GM19328 (cell line): ENCODE measurements around the gene BPI.
"Not testable (repeated sequence)": the region's sequence is repeated elsewhere in the genome, so short reads cannot be mapped to it uniquely, and the experiment has no call there.

Source experiments
- ATAC-seq: cut with Tn5 transposase; IDR thresholded peaks from one replicate; pipeline ENCODE4 v1.9.1; 2021; ENCODE audit warnings: mild to moderate bottlenecking, moderate library complexity; ENCODE audit not compliant: unreplicated experiment

The BPI gene

DNA sequence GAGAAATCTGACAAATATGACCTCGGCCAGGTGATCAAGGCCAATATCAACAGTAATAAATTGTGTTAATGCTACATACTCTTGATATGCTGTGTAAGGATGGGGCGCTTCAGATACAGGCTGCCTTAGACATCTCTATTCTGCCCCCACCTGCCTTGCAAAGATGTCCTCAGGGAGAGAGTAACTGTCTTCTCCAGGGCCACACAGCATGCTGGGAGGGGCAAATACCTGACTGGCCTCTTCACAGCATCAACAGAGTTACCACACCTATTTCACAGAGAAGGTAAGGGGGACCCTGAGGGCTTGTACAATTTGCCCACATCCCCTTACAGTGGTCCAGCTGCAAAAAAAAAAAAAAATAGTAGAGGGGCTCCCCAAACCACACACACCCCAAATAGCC, 26.3 kb upstream of the BPI start:
- no peak for ATAC-seq

DNA sequence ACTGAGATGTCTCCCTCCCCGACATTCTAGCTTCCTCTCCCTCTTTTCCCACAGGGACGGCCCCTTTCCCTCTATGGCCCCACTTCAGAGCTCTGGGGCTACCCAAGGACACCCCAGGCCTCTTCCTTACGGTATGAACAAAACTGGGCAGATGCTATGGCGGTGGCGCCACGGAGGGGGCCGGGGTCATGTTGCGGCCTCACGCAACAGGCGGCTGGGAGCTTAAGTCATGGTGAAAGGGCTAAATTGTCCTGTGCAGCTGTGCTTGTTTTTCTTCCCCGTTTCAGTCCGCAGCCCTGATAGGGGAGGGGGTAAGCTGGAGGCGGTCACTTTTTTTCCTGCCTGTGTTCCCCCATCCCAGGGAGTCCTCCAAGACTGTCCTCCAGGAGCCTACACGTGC, 25.8 kb upstream of the BPI start:
- ATAC-seq = no peak

DNA sequence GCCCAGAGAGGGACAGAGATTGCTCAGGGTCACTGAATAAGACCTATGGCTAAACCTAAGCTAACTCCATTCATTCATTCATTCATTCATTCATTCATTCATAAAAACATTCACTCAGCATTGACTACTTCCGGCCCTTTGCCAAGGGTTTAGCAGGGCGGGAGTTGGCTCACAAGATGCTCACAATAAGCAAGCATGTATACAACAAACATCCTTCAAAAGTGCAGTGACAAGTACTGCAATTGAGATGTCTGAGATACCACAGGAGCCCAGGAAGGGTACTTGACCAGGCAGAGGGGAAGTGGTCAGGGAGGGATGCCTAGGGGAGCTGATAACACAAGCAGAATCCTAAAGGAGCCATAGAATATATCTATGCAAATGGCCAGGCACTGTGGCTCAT, 25.2 kb upstream of the BPI start:
- ATAC-seq = no peak

DNA sequence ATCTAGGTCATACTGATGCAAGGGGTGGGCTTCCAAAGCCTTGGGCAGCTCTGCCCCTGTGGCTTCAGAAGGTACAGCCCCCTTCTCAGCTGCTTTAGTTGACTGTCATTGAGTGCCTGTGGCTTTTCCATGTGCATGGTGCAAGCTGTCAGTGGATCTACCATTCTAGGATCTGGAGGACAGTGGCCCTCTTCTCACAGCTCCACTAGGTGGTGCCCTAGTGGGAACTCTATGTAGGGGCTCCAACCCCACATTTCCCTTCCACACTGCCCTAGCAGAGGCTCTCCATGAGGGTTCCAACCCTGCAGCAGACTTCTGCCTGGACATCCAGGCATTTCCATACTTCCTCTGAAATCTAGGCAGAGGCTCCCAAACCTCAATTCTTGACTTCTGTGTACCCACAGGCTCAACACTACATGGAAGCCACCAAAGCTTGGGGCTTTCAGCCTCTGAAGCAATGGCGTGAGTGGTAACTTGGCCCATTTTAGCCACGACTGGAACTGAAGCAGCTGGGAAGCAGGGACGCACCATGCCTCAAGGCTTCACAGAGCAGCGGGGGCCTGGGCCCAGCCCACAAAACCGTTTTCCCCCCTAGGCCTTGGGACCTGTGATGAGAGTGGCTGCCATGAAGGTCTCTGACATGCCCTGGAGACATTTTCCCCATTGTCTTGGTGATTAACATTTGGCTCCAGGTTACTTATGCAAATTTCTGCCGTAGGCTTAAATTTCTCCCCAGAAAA, 22.6 kb upstream of the BPI start:
- ATAC-seq = not testable (repeated sequence)

DNA sequence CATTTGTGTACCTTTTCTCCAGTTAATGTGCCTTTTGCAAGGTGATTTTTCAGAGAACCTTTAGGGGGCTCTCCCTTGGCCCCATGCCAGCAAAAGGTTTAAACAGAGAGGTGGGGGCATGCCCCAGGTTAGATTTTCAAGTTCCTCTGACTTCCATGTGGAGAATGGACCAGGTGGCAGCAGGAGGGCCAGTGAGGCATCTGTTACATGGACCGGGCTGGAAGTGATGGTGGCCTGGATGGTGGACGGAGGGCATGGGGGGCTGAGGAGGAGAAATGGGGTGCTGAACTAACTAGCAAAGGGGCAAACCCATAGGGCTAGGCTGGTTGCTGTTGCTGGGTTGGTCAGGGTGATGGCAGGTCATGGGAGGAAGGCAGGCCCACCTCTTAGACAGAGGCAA, 20.7 kb upstream of the BPI start:
- ATAC-seq = no peak

DNA sequence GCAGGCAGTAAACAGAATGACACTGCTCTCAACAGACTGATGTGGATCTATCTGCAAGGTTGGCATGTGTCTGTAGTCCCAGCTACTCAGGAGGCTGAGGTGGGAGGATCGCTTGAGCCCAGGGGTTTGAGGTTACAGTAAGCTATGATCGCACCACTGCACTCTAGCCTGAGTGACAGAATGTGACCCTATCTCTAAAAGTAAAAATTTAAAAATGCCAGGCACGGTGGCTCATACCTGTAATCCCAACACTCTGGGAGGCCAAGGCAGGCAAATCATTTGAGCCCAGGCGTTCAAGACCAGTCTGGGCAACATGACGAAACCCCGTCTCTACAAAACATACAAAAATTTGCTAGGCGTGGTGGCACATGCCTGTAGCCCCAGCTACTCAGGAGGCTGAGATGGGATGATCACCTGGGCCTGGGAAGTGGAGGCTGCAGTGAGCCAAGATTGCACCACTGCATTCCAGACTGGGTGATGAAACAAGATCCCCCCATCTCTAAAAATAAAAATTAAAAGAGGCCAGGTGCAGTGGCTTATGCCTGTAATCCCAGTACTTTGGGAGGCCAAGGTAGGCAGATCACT, 19.8 kb upstream of the BPI start:
- not testable (repeated sequence) for ATAC-seq

DNA sequence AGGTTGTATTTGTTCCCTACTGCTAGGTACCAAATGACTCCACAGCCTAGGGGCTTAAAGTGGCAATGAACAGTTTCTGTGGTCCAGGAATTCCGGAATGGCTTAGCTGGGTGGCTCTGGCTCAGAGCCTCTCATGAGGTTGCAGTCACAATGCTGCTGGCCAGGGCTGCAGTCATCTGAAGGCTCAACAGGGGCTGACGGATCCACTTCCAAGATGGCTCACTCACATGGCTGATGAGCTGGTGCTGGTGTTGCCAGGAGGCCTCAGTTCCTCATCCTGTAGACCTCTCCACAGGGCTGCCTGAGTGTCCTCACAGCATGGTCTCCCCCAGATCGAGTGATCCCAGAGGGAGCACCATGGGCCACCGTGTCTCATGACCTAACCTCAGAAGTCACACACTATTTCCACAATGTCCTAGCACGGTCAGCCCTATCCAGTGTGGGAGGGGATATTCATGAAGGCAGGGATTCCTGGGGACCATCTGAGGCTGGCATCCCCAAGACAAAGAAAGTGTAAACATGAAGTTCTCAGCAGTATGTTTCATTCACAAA, 19.0 kb upstream of the BPI start:
- no peak for ATAC-seq

DNA sequence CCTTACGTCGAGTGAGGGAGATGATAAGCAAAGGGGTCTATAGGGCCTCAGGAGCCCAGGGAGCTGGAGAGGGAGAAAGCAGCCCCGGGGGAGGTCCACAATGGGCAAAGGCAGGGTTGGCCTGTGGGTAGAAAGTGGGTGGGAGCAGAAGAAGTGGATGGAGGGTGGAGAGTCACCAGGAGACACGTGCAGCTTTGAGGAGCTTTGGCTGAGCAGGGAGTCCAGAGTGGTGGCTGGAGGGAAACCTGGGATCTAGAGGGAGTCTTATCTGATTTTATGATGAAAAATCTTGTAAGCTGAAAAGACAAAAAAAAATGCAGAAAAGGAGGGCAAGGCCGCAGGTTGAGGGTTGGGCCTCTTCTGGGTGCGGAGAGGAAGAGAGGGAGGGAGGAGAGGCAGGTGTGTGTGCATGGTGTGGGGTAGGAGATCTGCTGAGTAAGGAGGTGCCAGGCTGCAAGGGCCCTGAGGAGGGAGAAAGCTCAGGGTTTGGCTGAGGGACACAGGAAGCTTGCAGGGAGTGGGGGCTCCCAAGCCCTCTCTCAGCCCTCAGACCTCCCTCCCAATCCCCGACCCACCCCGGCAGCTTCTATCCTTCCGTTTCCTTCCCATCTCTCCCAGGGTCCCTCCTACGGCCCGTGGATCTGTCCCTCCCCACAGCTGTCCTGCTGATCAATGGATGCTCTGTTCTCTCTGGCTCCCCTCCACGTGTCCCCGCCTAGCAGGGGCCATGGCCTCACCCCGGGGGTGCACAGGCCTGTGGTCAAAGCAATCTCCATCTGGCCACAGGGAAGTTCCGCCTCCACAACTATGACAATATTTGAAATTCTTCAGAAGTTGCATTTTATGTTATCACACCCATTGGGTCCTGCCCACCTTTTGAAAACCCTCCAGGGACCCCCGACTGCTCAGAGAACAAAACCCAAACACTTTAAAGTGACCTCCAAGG, 17.1 kb upstream of the BPI start:
- no peak for ATAC-seq

DNA sequence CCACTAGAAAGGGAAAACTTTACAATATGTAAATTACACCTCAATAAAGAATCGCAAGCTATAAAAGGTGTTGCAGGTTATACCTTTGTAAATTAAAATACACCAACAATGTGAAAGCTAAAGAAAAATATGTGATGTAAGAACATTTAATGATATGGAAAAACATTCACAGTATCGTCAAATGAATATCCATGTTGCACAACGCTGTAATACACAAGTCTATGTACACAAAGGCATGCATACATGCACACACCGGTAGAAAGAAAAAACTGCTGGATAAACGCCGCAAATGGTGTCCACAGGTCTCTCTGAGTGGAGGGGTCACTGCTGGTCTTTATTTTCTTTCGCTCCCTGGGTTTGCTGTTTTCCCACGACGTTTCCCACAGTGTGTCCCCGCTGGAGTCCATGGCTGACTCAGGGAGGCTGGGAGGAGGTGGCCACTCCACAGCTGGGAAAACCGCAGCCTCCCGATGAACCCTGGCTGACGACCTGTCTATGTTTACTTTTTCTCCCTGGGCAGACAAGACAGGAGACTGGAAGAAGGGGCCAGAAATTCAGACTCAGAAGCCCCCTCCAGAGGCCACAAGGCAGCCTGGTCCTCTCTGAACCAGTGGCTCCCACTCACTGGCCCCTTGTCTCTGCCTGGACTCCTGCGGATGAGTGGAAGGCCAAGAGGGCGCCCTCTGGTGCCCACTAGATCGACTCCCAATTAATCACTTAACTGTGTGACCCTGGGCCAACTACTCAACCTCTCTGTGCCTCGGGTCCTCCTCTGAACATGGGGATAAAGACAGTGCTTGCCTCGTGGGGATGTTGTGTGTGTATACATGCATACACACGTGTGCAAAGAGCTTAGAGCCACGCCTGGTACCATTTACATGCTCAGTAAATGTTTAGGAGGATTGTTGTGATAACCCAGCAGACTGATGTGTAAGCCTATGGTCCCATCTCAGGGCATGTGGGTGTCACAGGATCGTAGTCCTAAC, 12.8 kb upstream of the BPI start:
- ATAC-seq = no peak

DNA sequence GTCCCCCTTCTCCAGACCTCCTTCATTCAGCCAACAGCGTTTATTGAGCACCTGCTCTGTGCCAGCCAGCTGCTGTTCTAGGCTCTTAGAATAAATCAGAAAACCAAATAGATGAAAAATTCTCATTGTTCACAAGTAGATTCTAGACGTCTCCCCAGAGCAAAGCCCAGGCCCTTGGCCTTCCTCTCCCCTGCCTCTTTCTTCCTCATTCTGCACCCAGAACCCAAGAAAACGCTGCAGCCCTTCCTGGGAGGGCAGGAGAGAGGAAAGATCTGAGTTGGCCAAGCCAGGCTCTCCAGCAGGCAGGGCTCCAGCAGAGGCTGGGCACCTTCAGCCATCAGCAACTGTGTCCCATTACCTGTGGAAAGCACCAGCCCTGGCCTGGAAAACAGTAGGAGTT, 12.0 kb upstream of the BPI start:
- ATAC-seq = no peak

DNA sequence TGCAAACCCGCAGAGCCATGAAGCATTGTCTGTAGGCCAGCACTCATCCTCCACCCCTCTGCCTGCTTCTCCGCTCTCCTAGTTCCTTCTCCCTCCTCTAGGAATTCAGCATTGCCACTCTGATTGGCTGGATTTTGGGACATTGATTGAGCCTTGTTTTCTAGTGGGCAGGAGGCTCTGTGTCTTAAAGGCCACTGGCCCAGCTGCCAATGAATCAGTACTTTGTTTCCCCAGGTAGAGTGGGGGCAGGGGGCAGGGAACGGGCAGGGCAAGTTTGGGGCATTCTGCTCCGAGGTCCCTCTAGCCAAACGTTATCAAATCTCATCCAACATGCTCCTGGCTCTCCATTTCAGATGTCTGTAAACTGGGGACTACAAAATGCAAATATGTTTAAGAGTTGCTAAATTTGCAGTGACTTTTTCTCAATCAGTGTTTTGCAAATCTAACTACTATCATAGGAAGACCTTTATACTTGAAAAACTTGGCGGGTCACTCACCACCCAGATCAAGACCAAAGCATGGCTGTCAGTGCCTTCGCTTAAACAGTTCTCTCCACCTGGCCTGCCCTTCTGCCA, 10.4 kb upstream of the BPI start:
- no peak for ATAC-seq

DNA sequence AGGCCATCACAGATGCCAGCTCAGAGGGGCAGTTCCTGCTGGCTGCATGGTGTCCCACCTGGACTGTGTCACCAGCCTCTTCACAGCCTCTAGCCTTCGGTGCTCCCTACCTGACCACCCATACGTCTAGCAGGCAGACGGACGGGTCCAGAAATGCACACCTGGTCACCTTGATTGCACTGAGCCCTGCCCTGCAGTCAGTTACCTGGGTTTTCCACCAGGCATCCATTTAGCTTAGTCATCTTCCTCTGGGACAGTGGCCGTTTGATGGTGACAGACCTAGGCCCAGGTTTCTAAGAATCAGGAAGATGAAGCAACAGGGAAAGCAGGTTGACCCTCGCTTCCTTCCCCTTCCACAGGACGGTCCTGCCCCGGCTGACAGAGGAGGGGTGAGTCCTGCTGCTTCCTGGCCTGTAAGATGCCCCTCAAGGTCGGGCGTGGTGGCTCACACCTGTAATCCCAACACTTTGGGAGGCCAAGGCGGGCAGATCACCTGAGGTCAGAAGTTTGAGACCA, 9.8 kb upstream of the BPI start:
- no peak for ATAC-seq

DNA sequence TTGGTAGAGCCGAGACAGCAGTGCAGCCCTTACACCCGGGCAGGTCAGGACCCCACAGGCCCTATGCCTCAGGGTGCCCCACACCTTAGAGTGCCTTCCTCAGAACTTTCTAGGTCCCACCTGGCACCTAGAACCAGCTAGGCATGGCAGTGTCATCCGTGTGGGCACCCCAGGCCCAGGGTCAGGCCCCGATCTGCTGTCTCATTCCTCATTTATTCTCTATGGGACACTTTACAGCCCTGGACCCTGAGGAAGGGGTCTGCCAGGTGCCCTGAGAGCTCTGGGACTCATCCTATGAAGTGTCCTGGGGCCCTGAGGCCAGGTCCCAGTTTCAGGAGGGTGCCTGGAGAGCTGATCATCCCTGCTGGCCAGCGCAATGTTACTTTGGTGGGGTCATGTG, 8.1 kb upstream of the BPI start:
- no peak for ATAC-seq

DNA sequence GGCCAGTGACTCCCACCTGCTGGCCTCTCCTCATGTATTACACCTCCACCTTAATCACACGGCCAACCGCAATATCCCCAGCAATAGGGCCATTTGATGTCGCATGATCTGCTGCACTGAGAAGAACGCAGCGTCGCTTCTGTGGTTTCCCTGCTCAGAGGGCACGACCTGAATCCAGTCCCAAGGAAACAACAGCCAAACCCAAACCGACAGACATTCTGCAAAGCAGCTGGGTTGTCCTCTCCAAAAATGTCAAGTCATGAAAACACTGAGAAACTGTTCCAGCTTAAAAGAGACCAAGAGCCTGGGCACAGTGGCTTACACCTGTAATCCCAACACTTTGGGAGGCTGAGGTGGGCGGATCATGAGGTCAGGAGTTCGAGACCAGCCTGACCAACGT, 7.5 kb upstream of the BPI start:
- no peak for ATAC-seq

DNA sequence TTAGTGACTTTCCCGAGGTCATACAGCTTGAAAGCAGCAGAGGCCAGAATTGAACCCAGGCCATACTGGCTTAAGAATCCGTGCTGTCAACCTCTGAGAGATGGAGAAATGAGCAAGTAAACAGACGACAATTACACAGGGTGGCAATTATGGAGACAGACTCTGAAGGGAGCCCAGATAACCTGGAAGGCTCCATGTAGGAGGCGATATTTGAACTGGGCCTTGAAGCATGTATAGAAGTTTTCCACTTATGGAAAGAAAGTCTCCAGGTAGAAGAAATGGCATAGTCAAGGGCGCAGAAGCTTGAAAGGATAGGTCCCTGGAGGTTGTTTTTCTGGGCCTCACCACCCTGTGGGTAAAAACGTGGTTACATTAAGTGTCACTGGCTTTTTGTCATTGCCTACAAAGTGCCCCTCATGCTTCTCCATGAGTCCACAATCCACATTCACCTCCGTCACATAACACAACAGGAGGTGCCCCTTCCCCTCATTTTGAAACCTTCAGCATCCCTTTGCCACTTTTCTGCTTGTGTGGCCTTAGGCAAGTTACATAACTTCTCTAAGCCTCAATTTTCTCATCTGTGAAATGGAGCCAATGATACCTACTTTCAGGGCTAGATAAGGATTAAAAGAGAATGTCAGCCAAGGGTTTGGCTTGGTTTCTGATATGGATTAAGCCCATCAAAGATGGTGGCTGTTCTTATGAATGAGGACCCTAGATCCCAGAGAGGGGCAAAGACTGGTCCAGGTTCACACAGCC, 5.9 kb upstream of the BPI start:
- no peak for ATAC-seq

DNA sequence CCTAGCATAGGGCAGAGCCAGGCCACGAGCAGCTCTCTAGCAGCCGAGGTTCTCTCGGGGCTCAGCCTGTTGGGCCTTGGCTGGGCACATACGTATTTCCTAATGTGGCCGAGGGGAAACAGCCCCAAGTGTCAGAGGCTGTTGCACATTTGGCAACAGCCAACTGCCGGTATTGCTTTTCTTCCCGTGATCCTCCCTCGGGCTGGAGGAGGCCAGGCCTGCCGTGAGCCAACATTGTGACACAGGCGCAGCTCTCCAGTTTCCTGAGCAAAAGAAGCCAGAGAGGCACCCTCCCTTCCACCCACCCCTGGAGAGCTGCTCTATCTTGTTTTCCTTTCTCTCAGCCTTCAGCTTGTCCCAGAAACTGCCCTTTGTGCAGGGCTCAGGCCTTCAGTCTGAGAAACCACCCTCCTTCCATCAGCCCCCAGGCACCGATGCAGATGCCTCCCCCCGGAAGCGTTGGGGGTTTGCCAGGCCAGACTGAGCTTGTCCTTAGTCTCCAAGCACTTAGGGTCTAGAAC, 5.1 kb upstream of the BPI start:
- ATAC-seq = no peak

DNA sequence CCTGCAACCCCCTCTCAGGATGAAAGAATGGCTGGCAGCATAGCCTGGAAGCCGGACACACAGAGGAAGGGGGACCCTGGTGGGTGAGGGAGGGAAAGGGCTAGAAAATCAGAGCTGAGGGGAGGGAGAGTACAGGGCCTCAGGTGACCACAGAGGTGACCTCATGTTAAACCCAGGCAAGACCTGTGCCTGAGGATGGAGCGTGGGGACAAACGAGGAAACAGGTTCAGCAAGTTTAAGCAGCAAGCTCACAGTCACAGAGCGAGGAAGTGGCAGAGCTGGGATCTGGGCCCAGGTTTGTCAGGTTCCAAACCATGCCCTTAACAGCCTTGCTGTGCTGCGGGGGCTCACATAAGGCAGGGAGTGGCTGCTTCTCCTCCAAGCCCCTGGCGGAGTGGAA, 4.0 kb upstream of the BPI start:
- no peak for ATAC-seq

DNA sequence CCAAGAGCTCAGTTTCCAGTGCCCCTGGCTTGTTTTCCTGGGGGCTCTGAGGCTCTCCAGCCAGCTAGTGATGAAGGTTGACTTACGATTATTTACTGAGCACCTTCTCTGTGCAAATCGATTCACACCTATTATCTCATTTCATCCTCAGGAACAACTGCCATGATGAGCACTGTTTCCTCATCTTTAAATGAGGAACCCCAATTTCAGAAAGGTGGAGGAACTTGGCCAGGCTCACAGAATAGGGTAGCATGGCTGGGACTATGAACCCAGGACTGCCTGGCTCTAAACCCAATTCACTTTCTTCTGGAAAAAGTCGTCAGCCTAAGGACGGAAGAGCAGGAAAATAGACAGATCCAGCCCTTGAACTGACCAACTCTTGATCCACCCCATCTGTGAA, 3.5 kb upstream of the BPI start:
- no peak for ATAC-seq

DNA sequence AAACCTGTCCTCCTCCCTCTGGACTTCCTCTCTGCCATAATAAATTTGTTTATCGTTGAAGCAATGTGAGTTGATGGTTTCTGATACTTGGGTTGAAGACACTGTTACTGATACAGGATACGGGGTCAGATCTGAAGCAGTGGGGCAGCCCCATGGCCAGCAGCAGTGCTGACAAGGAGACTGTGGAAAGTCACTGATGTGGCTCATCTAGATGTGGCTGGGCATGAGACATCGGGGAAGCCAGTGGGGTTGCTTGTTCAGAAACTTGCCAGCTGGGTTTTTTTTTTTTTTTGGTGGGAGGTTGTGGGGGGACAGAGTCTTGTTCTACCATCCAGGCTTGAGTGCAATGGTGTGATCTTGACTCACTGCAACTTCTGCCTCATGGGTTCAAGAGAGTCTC, 2.6 kb upstream of the BPI start:
- ATAC-seq = no peak
